DND-41 (cell line): ENCODE data around the gene PEX7.

Source experiments
- ATAC-seq: fragments of 200-7000 bp; cut with Tn5 transposase; 3 replicates; pipeline ENCODE4 v1.9.1; 2021; ENCODE audit warnings: low read depth; ENCODE audit not compliant: insufficient read depth
- DNase-seq: peaks from one replicate; pipeline ENCODE4 v3.0.0-alpha.2; 2020
- H2AFZ ChIP-seq: 2 replicates; pipeline ENCODE4 v1.6.0; 2012; ENCODE audit warnings: low read depth, low read length
- H3K27ac ChIP-seq: 2 replicates; pipeline ENCODE4 v1.5.1; 2012; ENCODE audit warnings: low read length, inconsistent platforms
- H3K27me3 ChIP-seq: fragments of 200-600 bp; sonication (generic); 2 replicates; pipeline ENCODE4 v1.6.0; 2012; ENCODE audit warnings: low read length, mild to moderate bottlenecking, inconsistent platforms; ENCODE audit not compliant: insufficient read depth, poor library complexity
- H3K36me3 ChIP-seq: 2 replicates; pipeline ENCODE4 v1.5.1; 2012; ENCODE audit warnings: low read length, inconsistent platforms; ENCODE audit not compliant: insufficient read depth
- H3K4me1 ChIP-seq: 2 replicates; pipeline ENCODE4 v1.5.1; 2012; ENCODE audit warnings: mild to moderate bottlenecking, low read length; ENCODE audit not compliant: insufficient read depth
- H3K4me2 ChIP-seq: 2 replicates; pipeline ENCODE4 v1.6.0; 2012; ENCODE audit warnings: mild to moderate bottlenecking, moderate library complexity, low read length, inconsistent platforms; ENCODE audit not compliant: insufficient read depth
- H3K4me3 ChIP-seq, 2 experiments: fragments of 200-600 bp in 1 of 2; shearing (Covaris generic) in 1 of 2; 2 replicates each; pipeline ENCODE4 v1.5.1; 2012 to 2016; ENCODE audit warnings: inconsistent platforms in 2 of 2, low read length in 2 of 2, mild to moderate bottlenecking in 2 of 2, low read depth in 1 of 2, moderate library complexity in 1 of 2
- H3K79me2 ChIP-seq: 2 replicates; pipeline ENCODE4 v1.6.0; 2012; ENCODE audit warnings: low read length, inconsistent platforms; ENCODE audit not compliant: insufficient read depth
- H3K9ac ChIP-seq: 2 replicates; pipeline ENCODE4 v1.6.0; 2012; ENCODE audit warnings: low read depth, mild to moderate bottlenecking, inconsistent platforms, low read length, moderate library complexity
- H3K9me3 ChIP-seq: 2 replicates; pipeline ENCODE4 v1.5.1; 2012; ENCODE audit warnings: low read length, moderate library complexity, mild to moderate bottlenecking, inconsistent platforms; ENCODE audit not compliant: insufficient read depth, severe bottlenecking
- H4K20me1 ChIP-seq: 2 replicates; pipeline ENCODE4 v1.6.0; 2012; ENCODE audit warnings: low read length; ENCODE audit not compliant: insufficient read depth
- CTCF ChIP-seq: IDR thresholded peaks from 2 replicates; pipeline ENCODE4 v1.5.1; 2012; ENCODE audit warnings: borderline replicate concordance, low read length, moderate library complexity, mild to moderate bottlenecking; ENCODE audit not compliant: poor library complexity, severe bottlenecking; ENCODE audit errors: extremely low read depth
- EZH2 ChIP-seq: IDR thresholded peaks from 3 replicates; pipeline ENCODE4 v1.6.1; 2012; ENCODE audit warnings: borderline replicate concordance, low read depth, mild to moderate bottlenecking, moderate library complexity, low read length, inconsistent platforms; ENCODE audit not compliant: severe bottlenecking

The PEX7 gene

GRCh38 chr6:136960781-136961180 is 138.4 kb downstream of the PEX7 start:
- Histone ChIP-seq H3K4me3 (no peak overlapping the region), H2AFZ (no peak overlapping the region), H3K4me2 (no peak overlapping the region), H3K4me1 (no peaks in the 10 kb centered on the region), H3K9me3 (no peaks in the 10 kb centered on the region), H3K27ac (no peak overlapping the region), H4K20me1 (no peaks in the 10 kb centered on the region), H3K36me3 (no peaks in the 10 kb centered on the region), H3K79me2 (no peaks in the 10 kb centered on the region), H3K9ac (no peak overlapping the region), H3K27me3 (peaks cover 12% of the 10 kb centered on the region)
- TF ChIP-seq EZH2, result no peak
- no peak for TF ChIP-seq CTCF
- DNase-seq, result no peak
- ATAC-seq, result no peak

DNA sequence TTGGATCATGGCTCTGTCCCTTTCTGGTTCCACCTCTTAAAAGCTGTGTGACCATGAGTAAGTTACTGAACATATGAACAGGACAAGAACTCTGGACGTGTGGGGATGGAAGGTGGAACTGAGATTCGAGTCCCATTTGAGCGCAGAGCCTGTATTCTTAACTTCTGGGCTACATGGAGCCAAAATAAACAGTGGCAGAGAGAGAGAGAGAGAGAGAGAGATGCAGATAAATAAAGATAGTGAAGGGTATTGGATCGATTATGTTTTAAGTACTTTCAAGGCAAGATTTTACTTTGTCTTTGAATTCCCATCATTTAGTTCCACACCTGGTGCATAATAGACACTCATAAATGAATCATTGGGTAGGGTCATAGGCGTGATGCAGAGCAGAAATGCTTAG is 139.5 kb downstream of the PEX7 start:
- Histone ChIP-seq H3K4me1 (no peaks in the 10 kb centered on the region), H2AFZ (no peak overlapping the region), H4K20me1 (no peaks in the 10 kb centered on the region), H3K9me3 (no peaks in the 10 kb centered on the region), H3K9ac (no peak overlapping the region), H3K4me3 (no peak overlapping the region), H3K27me3 (peaks cover 12% of the 10 kb centered on the region), H3K27ac (no peak overlapping the region), H3K36me3 (no peaks in the 10 kb centered on the region), H3K79me2 (no peaks in the 10 kb centered on the region), H3K4me2 (no peak overlapping the region)
- ATAC-seq (no peak), DNase-seq (no peak)
- no peak for TF ChIP-seq EZH2
- no peak for TF ChIP-seq CTCF

DNA sequence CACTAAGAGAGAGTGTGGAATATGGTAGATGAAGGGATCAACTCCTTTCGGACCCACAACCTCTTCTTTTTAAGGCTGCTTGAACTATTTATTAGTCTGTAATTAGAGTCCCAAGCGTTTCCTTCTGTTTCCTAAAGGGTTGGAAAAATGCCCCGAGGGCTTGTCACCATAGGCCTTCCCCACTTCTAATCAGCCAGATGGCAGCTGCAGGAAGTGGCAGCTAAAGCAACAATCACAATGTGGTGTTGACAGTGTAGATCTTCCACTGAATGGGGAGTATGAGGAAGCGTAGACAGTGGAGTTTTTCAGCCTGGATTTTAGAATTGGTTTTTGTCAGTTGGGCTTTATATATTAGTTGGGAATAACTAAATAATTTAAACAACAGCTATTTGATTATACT is 140.3 kb downstream of the PEX7 start:
- no peak overlapping the region for H3K4me3 ChIP-seq
- TF ChIP-seq CTCF (no peak), EZH2 (no peak)
- H4K20me1 ChIP-seq, result no peaks in the 10 kb centered on the region
- ATAC-seq (no peak; the same call in 2 of the 3 replicates), DNase-seq (no peak)
- no peaks in the 10 kb centered on the region for H3K4me1 ChIP-seq
- no peak overlapping the region for H3K4me2 ChIP-seq
- H3K9ac ChIP-seq, result no peak overlapping the region
- H3K79me2 ChIP-seq, result no peaks in the 10 kb centered on the region
- H2AFZ ChIP-seq, result no peak overlapping the region
- peaks cover 12% of the 10 kb centered on the region for H3K27me3 ChIP-seq
- H3K9me3 ChIP-seq, result no peaks in the 10 kb centered on the region
- H3K27ac ChIP-seq, result no peak overlapping the region
- H3K36me3 ChIP-seq, result no peaks in the 10 kb centered on the region

- ATAC-seq (no peak), DNase-seq (no peak)
- Histone ChIP-seq H3K9ac (no peak overlapping the region), H3K36me3 (no peaks in the 10 kb centered on the region), H2AFZ (no peak overlapping the region), H3K27me3 (peaks cover 14% of the 10 kb centered on the region), H3K4me1 (no peaks in the 10 kb centered on the region), H3K4me3 (no peak overlapping the region), H3K79me2 (no peaks in the 10 kb centered on the region), H3K9me3 (no peaks in the 10 kb centered on the region), H4K20me1 (no peaks in the 10 kb centered on the region), H3K4me2 (no peak overlapping the region), H3K27ac (no peak overlapping the region)
- TF ChIP-seq CTCF (no peak), EZH2 (no peak)
These were observed 140.9 kb downstream of the PEX7 start for GRCh38 chr6:136963259-136963658.
